Endothelial cell of umbilical vein (primary cell): Measurements from ENCODE around the gene IL36RN.

Source experiments
- EZH2 ChIP-seq: IDR thresholded peaks from 2 replicates; pipeline ENCODE4 v1.6.1; 2012; ENCODE audit warnings: borderline replicate concordance, low read depth, mild to moderate bottlenecking, moderate library complexity, low read length, inconsistent platforms; ENCODE audit not compliant: severe bottlenecking
- GATA2 ChIP-seq: IDR thresholded peaks from 2 replicates; pipeline ENCODE4 v1.7.0; 2011; ENCODE audit warnings: low read depth, mild to moderate bottlenecking, moderate library complexity, mixed read lengths, low read length; ENCODE audit not compliant: insufficient read length, insufficient read depth
- MYC ChIP-seq: IDR thresholded peaks from one replicate; pipeline ENCODE4 v1.6.1; 2011; ENCODE audit warnings: mild to moderate bottlenecking, low read depth, low read length
- POLR2A ChIP-seq: IDR thresholded peaks from 2 replicates; pipeline ENCODE4 v1.6.1; 2012; ENCODE audit warnings: low read depth, mild to moderate bottlenecking, control low read depth, low read length
- POLR2AphosphoS5 ChIP-seq: IDR thresholded peaks from 2 replicates; pipeline ENCODE4 v1.6.1; 2012; ENCODE audit warnings: low read depth, mild to moderate bottlenecking, control low read depth, low read length, moderate library complexity; ENCODE audit not compliant: insufficient read depth
- TF ChIP-seq, protein P1 (sequence below), 2 donors: IDR thresholded peaks; 1 replicate in 1 of 2; 2 replicates in 1 of 2; pipeline ENCODE4 v1.5.1; 2011; ENCODE audit warnings: low read length in 2 of 2, mild to moderate bottlenecking in 2 of 2, moderate library complexity in 2 of 2, control low read depth in 1 of 2, inconsistent platforms in 1 of 2, low read depth in 1 of 2; ENCODE audit not compliant: insufficient read depth in 1 of 2; ENCODE audit errors: extremely low read depth in 1 of 2

- no peak for TF ChIP-seq EZH2
- TF ChIP-seq, protein P1, sequence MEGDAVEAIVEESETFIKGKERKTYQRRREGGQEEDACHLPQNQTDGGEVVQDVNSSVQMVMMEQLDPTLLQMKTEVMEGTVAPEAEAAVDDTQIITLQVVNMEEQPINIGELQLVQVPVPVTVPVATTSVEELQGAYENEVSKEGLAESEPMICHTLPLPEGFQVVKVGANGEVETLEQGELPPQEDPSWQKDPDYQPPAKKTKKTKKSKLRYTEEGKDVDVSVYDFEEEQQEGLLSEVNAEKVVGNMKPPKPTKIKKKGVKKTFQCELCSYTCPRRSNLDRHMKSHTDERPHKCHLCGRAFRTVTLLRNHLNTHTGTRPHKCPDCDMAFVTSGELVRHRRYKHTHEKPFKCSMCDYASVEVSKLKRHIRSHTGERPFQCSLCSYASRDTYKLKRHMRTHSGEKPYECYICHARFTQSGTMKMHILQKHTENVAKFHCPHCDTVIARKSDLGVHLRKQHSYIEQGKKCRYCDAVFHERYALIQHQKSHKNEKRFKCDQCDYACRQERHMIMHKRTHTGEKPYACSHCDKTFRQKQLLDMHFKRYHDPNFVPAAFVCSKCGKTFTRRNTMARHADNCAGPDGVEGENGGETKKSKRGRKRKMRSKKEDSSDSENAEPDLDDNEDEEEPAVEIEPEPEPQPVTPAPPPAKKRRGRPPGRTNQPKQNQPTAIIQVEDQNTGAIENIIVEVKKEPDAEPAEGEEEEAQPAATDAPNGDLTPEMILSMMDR (IDR thresholded peaks at IDR 0.05; ENCODE audit: extremely low read depth in 1 of 2, insufficient read depth in 1 of 2, low read depth in 1 of 2, low read length in 2 of 2) = no peak
- no peak for TF ChIP-seq POLR2AphosphoS5
- no peak for TF ChIP-seq POLR2A
- no peak for TF ChIP-seq MYC
- no peak for TF ChIP-seq GATA2
Measured at GRCh38 chr2:113039719-113040118, 19.3 kb upstream of the IL36RN start.
